Liver (tissue), 9 donors: Measurements from ENCODE around the gene PDE6D. TPM values are rescaled to one million over a fixed set of nuclear protein-coding genes. Genes with fewer than 3 reads are reported as not detected.

ENCODE experiments used
- DNase-seq: peaks from one replicate; pipeline ENCODE4 v3.0.0-alpha.2; 2017; ENCODE audit warnings: low spot score
- H3K27ac ChIP-seq, 2 donors: one replicate each; pipeline ENCODE4 v1.7.0; 2013; ENCODE audit warnings: inconsistent platforms in 2 of 2, low read length in 2 of 2, control low read depth in 1 of 2, low read depth in 1 of 2, mild to moderate bottlenecking in 1 of 2
- H3K27me3 ChIP-seq, 4 donors: one replicate each; pipeline versions ENCODE4 v1.6.1 to v1.7.0; 2013; ENCODE audit warnings: low read length in 3 of 4, inconsistent platforms in 1 of 4, mild to moderate bottlenecking in 1 of 4, moderate library complexity in 1 of 4; ENCODE audit not compliant: control insufficient read depth in 4 of 4, insufficient read depth in 4 of 4
- H3K36me3 ChIP-seq, 4 donors: one replicate each; pipeline versions ENCODE4 v1.6.1 to v1.7.0; 2013; ENCODE audit warnings: low read length in 3 of 4, mild to moderate bottlenecking in 3 of 4, low read depth in 1 of 4, moderate library complexity in 1 of 4; ENCODE audit not compliant: control insufficient read depth in 4 of 4, insufficient read depth in 3 of 4
- H3K4me1 ChIP-seq, 4 donors: one replicate each; pipeline versions ENCODE4 v1.6.1 to v1.7.0; 2013; ENCODE audit warnings: low read length in 3 of 4, mild to moderate bottlenecking in 3 of 4, moderate library complexity in 1 of 4; ENCODE audit not compliant: control insufficient read depth in 4 of 4, insufficient read depth in 4 of 4
- H3K4me3 ChIP-seq, 3 donors: one replicate each; pipeline versions ENCODE4 v1.6.1 to v1.7.0; 2013; ENCODE audit warnings: low read length in 3 of 3, control low read depth in 1 of 3, low read depth in 1 of 3, mild to moderate bottlenecking in 1 of 3
- H3K9ac ChIP-seq, 2 donors: one replicate each; pipeline ENCODE4 v1.7.0; 2013; ENCODE audit warnings: low read length in 2 of 2, mild to moderate bottlenecking in 2 of 2, moderate library complexity in 2 of 2, control low read depth in 1 of 2, low read depth in 1 of 2
- H3K9me3 ChIP-seq, 4 donors: one replicate each; pipeline versions ENCODE4 v1.6.1 to v1.7.0; 2013; ENCODE audit warnings: low read length in 3 of 4; ENCODE audit not compliant: control insufficient read depth in 4 of 4
- EGR1 ChIP-seq, 2 donors: IDR thresholded peaks; 2 replicates each; pipeline ENCODE4 v1.6.1; 2016 to 2018; ENCODE audit warnings: antibody characterized with exemption in 2 of 2, low read depth in 2 of 2
- FOXA1 ChIP-seq: IDR thresholded peaks from 2 replicates; pipeline ENCODE4 v1.6.1; 2016; ENCODE audit warnings: antibody characterized with exemption
- FOXA2 ChIP-seq: IDR thresholded peaks from 2 replicates; pipeline ENCODE4 v1.6.1; 2016; ENCODE audit warnings: antibody characterized with exemption
- HNF4A ChIP-seq, 2 donors: conservative IDR thresholded peaks; 2 replicates each; pipeline ENCODE4 v1.6.1; 2016; ENCODE audit warnings: antibody characterized with exemption in 2 of 2, mild to moderate bottlenecking in 2 of 2
- HNF4G ChIP-seq: IDR thresholded peaks from 2 replicates; pipeline ENCODE4 v1.6.1; 2016; ENCODE audit warnings: antibody characterized with exemption
- JUND ChIP-seq, 2 donors: IDR thresholded peaks; 2 replicates each; pipeline ENCODE4 v1.6.1; 2016; ENCODE audit warnings: antibody characterized with exemption in 2 of 2
- MAX ChIP-seq: IDR thresholded peaks from 2 replicates; pipeline ENCODE4 v1.6.1; 2016; ENCODE audit warnings: antibody characterized with exemption
- NR2F2 ChIP-seq: IDR thresholded peaks from 2 replicates; pipeline ENCODE4 v1.6.1; 2016; ENCODE audit warnings: antibody characterized with exemption
- RAD21 ChIP-seq, 2 donors: IDR thresholded peaks; 2 replicates each; pipeline ENCODE4 v1.6.1; 2016; ENCODE audit warnings: antibody characterized with exemption in 2 of 2, mild to moderate bottlenecking in 2 of 2
- RXRA ChIP-seq, 2 donors: IDR thresholded peaks; 2 replicates each; pipeline ENCODE4 v1.6.1; 2017 to 2018; ENCODE audit warnings: antibody characterized with exemption in 2 of 2, mild to moderate bottlenecking in 1 of 2
- SP1 ChIP-seq: IDR thresholded peaks from 2 replicates; pipeline ENCODE4 v1.6.1; 2018; ENCODE audit warnings: antibody characterized with exemption, mild to moderate bottlenecking
- TAF1 ChIP-seq: conservative IDR thresholded peaks from 2 replicates; pipeline ENCODE4 v1.6.1; 2016; ENCODE audit warnings: antibody characterized with exemption, mild to moderate bottlenecking
- YY1 ChIP-seq: IDR thresholded peaks from 2 replicates; pipeline ENCODE4 v1.6.1; 2016; ENCODE audit warnings: antibody characterized with exemption, mild to moderate bottlenecking
- ZBTB33 ChIP-seq: IDR thresholded peaks from 2 replicates; pipeline ENCODE4 v1.6.1; 2016; ENCODE audit warnings: antibody characterized with exemption
- WGBS: extraction: QIAGEN DNeasy Blood & Tissue Kit; methylation state at CpG from one replicate; pipeline ENCODE4 v1.1.7; 2013; 5-methylcytosine and 5-hydroxymethylcytosine counted together
- polyA plus RNA-seq, 2 donors: library from polyadenylated mRNA; stranded (reverse) in 1 of 2; unstranded in 1 of 2; fragments of 200-250 nt in 1 of 2; fragments of >200 nt in 1 of 2; fragmentation: Nextera tagmentation in 1 of 2; extraction: Ambion mirVana in 1 of 2; gene quantifications; one replicate each; pipeline versions ENCODE4 v1.2.1 to v1.2.3, GENCODE V29; 2013 to 2015
- total RNA-seq, 2 donors: library from RNA; depleted of rRNA; stranded (reverse); fragments of >200 nt; gene quantifications; one replicate each; pipeline ENCODE4 v1.2.3, GENCODE V29; 2014
- TF ChIP-seq, protein P1 (sequence below): fragments of 150-350 bp; IDR thresholded peaks from 2 replicates; pipeline ENCODE4 v1.5.1; 2017; ENCODE audit warnings: improper control_type of control experiment, low read depth, low read length; ENCODE audit not compliant: missing input control
- TF ChIP-seq, protein P2 (sequence below): IDR thresholded peaks from 2 replicates; pipeline ENCODE4 v1.6.1; 2016; ENCODE audit warnings: antibody characterized with exemption
- TF ChIP-seq, protein P3 (sequence below): IDR thresholded peaks from 2 replicates; pipeline ENCODE4 v1.6.1; 2016; ENCODE audit warnings: antibody characterized with exemption, mild to moderate bottlenecking
- donor health status: healthy.
- donor health status: healthy.
- donor health status: healthy.
- donor health status: healthy.
- donor health status: healthy.

PDE6D gene
- total and polyA plus RNA-seq, 4 donors, result 6.6 to 8.5 (median 7.0) TPM

GRCh38 chr2:231718799-231719198, 62.3 kb downstream of the PDE6D start:
- H3K27ac ChIP-seq, result no peak overlapping the region
- no peaks in the 10 kb centered on the region for H3K36me3 ChIP-seq
- H3K27me3 ChIP-seq, result no peaks in the 10 kb centered on the region
- no peak for DNase-seq
- TF ChIP-seq RAD21 (IDR thresholded peaks at IDR 0.05), result no peak
- TF ChIP-seq HNF4A (conservative IDR thresholded peaks at IDR 0.05), result no peak
- TF ChIP-seq ZBTB33, result no peak
- TF ChIP-seq JUND (IDR thresholded peaks at IDR 0.05), result no peak
- TF ChIP-seq FOXA1, result no peak
- TF ChIP-seq, protein P1, sequence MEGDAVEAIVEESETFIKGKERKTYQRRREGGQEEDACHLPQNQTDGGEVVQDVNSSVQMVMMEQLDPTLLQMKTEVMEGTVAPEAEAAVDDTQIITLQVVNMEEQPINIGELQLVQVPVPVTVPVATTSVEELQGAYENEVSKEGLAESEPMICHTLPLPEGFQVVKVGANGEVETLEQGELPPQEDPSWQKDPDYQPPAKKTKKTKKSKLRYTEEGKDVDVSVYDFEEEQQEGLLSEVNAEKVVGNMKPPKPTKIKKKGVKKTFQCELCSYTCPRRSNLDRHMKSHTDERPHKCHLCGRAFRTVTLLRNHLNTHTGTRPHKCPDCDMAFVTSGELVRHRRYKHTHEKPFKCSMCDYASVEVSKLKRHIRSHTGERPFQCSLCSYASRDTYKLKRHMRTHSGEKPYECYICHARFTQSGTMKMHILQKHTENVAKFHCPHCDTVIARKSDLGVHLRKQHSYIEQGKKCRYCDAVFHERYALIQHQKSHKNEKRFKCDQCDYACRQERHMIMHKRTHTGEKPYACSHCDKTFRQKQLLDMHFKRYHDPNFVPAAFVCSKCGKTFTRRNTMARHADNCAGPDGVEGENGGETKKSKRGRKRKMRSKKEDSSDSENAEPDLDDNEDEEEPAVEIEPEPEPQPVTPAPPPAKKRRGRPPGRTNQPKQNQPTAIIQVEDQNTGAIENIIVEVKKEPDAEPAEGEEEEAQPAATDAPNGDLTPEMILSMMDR, result no peak
- TF ChIP-seq RXRA (IDR thresholded peaks at IDR 0.05), result no peak
- TF ChIP-seq, protein P2, sequence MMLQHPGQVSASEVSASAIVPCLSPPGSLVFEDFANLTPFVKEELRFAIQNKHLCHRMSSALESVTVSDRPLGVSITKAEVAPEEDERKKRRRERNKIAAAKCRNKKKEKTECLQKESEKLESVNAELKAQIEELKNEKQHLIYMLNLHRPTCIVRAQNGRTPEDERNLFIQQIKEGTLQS, result no peak
- TF ChIP-seq EGR1 (IDR thresholded peaks at IDR 0.05; ENCODE audit: low read depth in 2 of 2), result no peak
- no peak for TF ChIP-seq YY1
- TF ChIP-seq, protein P3, sequence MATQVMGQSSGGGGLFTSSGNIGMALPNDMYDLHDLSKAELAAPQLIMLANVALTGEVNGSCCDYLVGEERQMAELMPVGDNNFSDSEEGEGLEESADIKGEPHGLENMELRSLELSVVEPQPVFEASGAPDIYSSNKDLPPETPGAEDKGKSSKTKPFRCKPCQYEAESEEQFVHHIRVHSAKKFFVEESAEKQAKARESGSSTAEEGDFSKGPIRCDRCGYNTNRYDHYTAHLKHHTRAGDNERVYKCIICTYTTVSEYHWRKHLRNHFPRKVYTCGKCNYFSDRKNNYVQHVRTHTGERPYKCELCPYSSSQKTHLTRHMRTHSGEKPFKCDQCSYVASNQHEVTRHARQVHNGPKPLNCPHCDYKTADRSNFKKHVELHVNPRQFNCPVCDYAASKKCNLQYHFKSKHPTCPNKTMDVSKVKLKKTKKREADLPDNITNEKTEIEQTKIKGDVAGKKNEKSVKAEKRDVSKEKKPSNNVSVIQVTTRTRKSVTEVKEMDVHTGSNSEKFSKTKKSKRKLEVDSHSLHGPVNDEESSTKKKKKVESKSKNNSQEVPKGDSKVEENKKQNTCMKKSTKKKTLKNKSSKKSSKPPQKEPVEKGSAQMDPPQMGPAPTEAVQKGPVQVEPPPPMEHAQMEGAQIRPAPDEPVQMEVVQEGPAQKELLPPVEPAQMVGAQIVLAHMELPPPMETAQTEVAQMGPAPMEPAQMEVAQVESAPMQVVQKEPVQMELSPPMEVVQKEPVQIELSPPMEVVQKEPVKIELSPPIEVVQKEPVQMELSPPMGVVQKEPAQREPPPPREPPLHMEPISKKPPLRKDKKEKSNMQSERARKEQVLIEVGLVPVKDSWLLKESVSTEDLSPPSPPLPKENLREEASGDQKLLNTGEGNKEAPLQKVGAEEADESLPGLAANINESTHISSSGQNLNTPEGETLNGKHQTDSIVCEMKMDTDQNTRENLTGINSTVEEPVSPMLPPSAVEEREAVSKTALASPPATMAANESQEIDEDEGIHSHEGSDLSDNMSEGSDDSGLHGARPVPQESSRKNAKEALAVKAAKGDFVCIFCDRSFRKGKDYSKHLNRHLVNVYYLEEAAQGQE, result no peak
- TF ChIP-seq MAX, result no peak
- TF ChIP-seq HNF4G, result no peak
- no peak for TF ChIP-seq SP1
- TF ChIP-seq FOXA2, result no peak
- no peak for TF ChIP-seq TAF1
- TF ChIP-seq NR2F2, result no peak
- H3K4me1 ChIP-seq, result peaks cover 0 to 9% (median 2%) of the 10 kb centered on the region in 4 donors
- 88% methylated on average over 6 of the region's 6 CpGs for WGBS
- no peak overlapping the region for H3K4me3 ChIP-seq
- no peak overlapping the region for H3K9ac ChIP-seq
- no peaks in the 10 kb centered on the region for H3K9me3 ChIP-seq
